ENCODE measurements around the gene MMP13. TPM values are rescaled to one million over a fixed set of nuclear protein-coding genes. Genes with fewer than 3 reads are reported as not detected.
"Not testable (repeated sequence)": the region's sequence is repeated elsewhere in the genome, so short reads cannot be mapped to it uniquely, and the experiment has no call there.

Gene MMP13
- total RNA-seq: not detected

DNA sequence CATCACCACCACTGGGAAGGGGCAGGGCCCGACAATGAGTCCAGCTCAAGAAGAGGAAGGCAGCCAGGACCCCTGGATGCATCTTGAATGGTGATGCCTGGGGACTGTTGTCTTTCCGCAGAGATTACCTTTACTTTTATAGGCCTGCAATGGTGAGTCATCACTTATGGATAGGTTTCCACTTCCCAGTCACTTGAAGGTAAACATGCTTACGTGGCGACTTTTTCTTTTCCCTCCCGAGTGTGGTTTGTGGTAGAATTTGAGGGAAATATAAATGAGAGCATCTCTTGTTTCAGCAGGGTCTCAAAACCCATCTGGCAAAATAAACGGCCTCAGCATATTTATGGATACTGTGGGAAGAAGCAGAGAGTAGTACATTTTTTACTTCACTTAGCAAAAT, at the start of gene MMP13:
MMP13 (minus strand) TSS at position 109 of the 400 bp plus-strand sequence; CDS start at position 82, 27 bp downstream.
- DNase-seq: no peak

GRCh38 chr11:103004234-103004633, 48.7 kb upstream of the MMP13 start:
- H3K9me3 Mint-ChIP-seq; H3K4me3 Mint-ChIP-seq; DNase-seq; ATAC-seq; H3K4me1 Mint-ChIP-seq (ENCODE audit: low read depth); H3K36me3 Mint-ChIP-seq (ENCODE audit: insufficient read depth): not testable (repeated sequence)
- peaks cover 11% of the 10 kb centered on the region for H3K27me3 Mint-ChIP-seq (ENCODE audit: low read depth)

More for the DNA sequence above, at the start of gene MMP13:
- no peak for ATAC-seq
- Mint-ChIP-seq H3K4me1 (ENCODE audit: low read depth) (no peaks in the 10 kb centered on the region), H3K9me3 (no peaks in the 10 kb centered on the region), H3K36me3 (ENCODE audit: insufficient read depth) (no peaks in the 10 kb centered on the region), H3K4me3 (no peak within 1 kb of the TSS), H3K27me3 (ENCODE audit: low read depth) (peaks cover 2% of the 10 kb centered on the region)

GRCh38 chr11:102994105-102994504, 38.6 kb upstream of the MMP13 start:
- Mint-ChIP-seq H3K9me3 (no peaks in the 10 kb centered on the region), H3K4me1 (ENCODE audit: low read depth) (no peaks in the 10 kb centered on the region), H3K27me3 (ENCODE audit: low read depth) (peaks cover 15% of the 10 kb centered on the region), H3K36me3 (ENCODE audit: insufficient read depth) (no peaks in the 10 kb centered on the region), H3K4me3 (no peak overlapping the region)
- no peak for ATAC-seq
- DNase-seq: no peak

DNA sequence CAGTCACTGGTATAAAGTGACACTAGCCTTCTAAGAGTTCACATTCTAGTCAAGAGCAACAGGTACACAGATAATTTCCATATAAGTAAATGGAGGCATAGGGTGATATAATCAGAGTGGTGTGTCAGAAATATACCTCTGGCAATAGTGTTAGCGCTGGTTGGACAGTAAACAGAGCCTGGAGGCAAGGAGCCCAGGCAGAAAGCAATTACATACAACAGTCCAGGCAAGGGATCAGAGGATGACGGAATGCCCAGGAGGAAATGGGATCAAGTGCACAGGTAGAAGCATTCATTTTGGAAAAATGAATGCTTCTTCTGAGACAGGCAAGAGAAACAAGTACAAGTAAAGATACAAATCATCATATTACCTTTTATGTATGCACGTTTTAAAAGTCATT, 36.2 kb upstream of the MMP13 start:
- Mint-ChIP-seq H3K36me3 (ENCODE audit: insufficient read depth) (no peaks in the 10 kb centered on the region), H3K4me3 (no peak overlapping the region), H3K27me3 (ENCODE audit: low read depth) (peaks cover 9% of the 10 kb centered on the region), H3K9me3 (no peaks in the 10 kb centered on the region), H3K4me1 (ENCODE audit: low read depth) (no peaks in the 10 kb centered on the region)
- no peak for DNase-seq
- ATAC-seq: no peak

- Mint-ChIP-seq H3K4me1 (ENCODE audit: low read depth) (no peaks in the 10 kb centered on the region), H3K9me3 (no peaks in the 10 kb centered on the region), H3K36me3 (ENCODE audit: insufficient read depth) (no peaks in the 10 kb centered on the region), H3K27me3 (ENCODE audit: low read depth) (peaks cover 9% of the 10 kb centered on the region), H3K4me3 (no peak overlapping the region)
- ATAC-seq (no peak), DNase-seq (no peak)
These were observed 34.6 kb upstream of the MMP13 start for GRCh38 chr11:102990145-102990544.

- no peaks in the 10 kb centered on the region for H3K36me3 Mint-ChIP-seq (ENCODE audit: insufficient read depth)
- ATAC-seq (no peak), DNase-seq (no peak)
- H3K27me3 Mint-ChIP-seq (ENCODE audit: low read depth): peaks cover 9% of the 10 kb centered on the region
- H3K4me1 Mint-ChIP-seq (ENCODE audit: low read depth): no peaks in the 10 kb centered on the region
- H3K9me3 Mint-ChIP-seq: no peaks in the 10 kb centered on the region
- H3K4me3 Mint-ChIP-seq: no peak overlapping the region
These were observed 34.0 kb upstream of the MMP13 start for GRCh38 chr11:102989379-102990047.

DNA sequence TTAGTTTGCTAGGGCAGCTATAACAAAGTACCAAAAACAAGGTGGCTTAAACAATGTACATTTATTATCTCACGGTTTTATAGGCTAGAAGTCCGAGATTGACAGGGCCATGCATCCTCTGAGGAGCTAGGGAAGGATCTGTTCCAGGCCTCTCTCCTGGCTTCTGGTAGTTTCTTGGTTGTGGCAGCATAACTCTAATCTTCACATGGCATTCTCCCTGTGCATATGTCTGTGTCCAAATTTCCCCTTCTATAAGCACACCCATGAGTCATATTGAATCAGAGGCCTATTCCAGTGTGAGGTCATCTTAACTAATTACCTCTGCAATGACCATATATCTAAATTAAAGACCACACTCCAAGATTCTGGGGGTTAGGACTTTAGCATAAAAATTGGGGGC, 31.3 kb upstream of the MMP13 start:
- Mint-ChIP-seq H3K36me3 (ENCODE audit: insufficient read depth) (no peaks in the 10 kb centered on the region), H3K9me3 (no peaks in the 10 kb centered on the region), H3K27me3 (ENCODE audit: low read depth) (peaks cover 9% of the 10 kb centered on the region), H3K4me3 (no peak overlapping the region), H3K4me1 (ENCODE audit: low read depth) (no peaks in the 10 kb centered on the region)
- ATAC-seq: no peak
- DNase-seq: no peak

GRCh38 chr11:102985850-102986249, 30.3 kb upstream of the MMP13 start:
- H3K9me3 Mint-ChIP-seq: no peaks in the 10 kb centered on the region

DNA sequence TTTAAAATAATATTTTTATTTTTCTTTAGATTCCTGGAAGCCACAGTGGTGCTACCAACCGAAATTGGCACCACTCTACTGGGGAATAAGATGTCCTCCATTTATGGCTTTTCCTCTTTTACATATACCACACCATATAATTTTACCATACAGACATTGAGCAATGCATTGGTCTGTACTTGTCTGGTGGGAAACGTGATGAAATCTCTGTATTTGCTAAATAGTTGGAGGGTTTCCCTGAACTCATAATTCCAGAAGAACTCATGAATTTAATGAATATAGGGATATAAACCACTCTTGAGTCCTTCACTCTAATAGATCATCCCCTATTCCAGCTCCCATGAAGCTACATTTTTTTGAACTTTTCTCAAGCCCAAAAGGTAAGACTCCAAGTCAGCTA, 28.0 kb upstream of the MMP13 start:
- no peaks in the 10 kb centered on the region for H3K27me3 Mint-ChIP-seq (ENCODE audit: low read depth)
- no peaks in the 10 kb centered on the region for H3K4me1 Mint-ChIP-seq (ENCODE audit: low read depth)
- H3K36me3 Mint-ChIP-seq (ENCODE audit: insufficient read depth): no peaks in the 10 kb centered on the region
- H3K9me3 Mint-ChIP-seq: no peaks in the 10 kb centered on the region
- ATAC-seq (no peak), DNase-seq (no peak)
- no peak overlapping the region for H3K4me3 Mint-ChIP-seq

More at GRCh38 chr11:102985850-102986249, 30.3 kb upstream of the MMP13 start:
- Mint-ChIP-seq H3K4me3 (no peak overlapping the region), H3K4me1 (ENCODE audit: low read depth) (no peaks in the 10 kb centered on the region), H3K36me3 (ENCODE audit: insufficient read depth) (no peaks in the 10 kb centered on the region), H3K27me3 (ENCODE audit: low read depth) (peaks cover 9% of the 10 kb centered on the region)
- ATAC-seq: no peak
- DNase-seq: no peak

DNA sequence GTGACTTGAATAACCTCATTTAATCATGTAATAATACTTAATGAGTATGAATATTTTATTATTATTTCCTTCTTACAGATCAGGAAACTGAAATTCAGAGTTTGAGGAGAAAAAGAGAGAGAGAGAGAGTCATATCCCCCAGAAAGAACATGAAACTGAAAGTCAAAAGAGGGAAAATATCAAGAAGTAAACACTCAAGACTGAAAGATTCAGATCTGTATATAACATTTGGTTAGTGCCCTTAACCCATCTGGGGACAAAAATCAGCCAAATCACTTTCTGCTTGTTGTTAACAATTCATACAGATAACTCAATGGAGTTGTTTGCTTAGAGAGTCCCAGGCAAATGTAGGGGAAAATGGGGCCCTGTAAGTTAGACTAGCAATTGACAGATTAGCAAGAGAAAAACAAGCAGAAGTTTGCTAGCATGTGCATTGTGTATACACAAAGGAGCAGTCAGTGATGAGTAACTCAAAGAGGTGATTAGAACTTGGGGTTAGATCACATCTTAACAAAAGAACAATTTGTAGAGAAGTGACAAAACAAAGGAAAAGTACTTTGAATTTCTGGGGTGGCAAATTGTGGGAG, 25.9 kb upstream of the MMP13 start:
- H3K9me3 Mint-ChIP-seq: no peaks in the 10 kb centered on the region

GRCh38 chr11:102974552-102975280, 19.2 kb upstream of the MMP13 start:
- no peak overlapping the region for H3K4me3 Mint-ChIP-seq
- no peaks in the 10 kb centered on the region for H3K4me1 Mint-ChIP-seq (ENCODE audit: low read depth)
- H3K9me3 Mint-ChIP-seq: no peaks in the 10 kb centered on the region
- DNase-seq (no peak), ATAC-seq (no peak)
- no peaks in the 10 kb centered on the region for H3K36me3 Mint-ChIP-seq (ENCODE audit: insufficient read depth)
- peaks cover 16% of the 10 kb centered on the region for H3K27me3 Mint-ChIP-seq (ENCODE audit: low read depth)

More for the DNA sequence above, 25.9 kb upstream of the MMP13 start:
- H3K4me1 Mint-ChIP-seq (ENCODE audit: low read depth): no peaks in the 10 kb centered on the region
- H3K36me3 Mint-ChIP-seq (ENCODE audit: insufficient read depth): no peaks in the 10 kb centered on the region
- DNase-seq: no peak
- no peaks in the 10 kb centered on the region for H3K27me3 Mint-ChIP-seq (ENCODE audit: low read depth)
- H3K4me3 Mint-ChIP-seq: no peak overlapping the region
- ATAC-seq: no peak

DNA sequence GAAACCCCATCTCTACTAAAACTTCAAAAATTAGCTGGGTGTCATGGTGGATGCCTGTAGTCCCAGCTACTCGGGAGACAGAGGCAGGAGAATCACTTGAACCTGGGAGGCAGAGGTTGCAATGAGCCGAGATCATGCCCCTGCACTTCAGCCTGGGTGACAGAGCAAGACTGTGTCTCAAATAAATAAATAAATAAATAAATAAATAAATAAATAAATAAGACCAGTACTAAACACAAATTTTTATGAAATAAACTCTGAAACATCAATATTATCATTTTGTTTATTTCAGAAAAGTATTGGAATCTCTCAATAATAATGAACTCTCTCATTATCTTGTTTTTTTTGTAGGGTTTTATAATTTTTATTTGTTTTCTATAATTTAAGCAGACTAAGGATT, 18.2 kb upstream of the MMP13 start:
- H3K36me3 Mint-ChIP-seq (ENCODE audit: insufficient read depth); H3K4me3 Mint-ChIP-seq; DNase-seq; H3K9me3 Mint-ChIP-seq; H3K4me1 Mint-ChIP-seq (ENCODE audit: low read depth); ATAC-seq: not testable (repeated sequence)
- peaks cover 19% of the 10 kb centered on the region for H3K27me3 Mint-ChIP-seq (ENCODE audit: low read depth)

DNA sequence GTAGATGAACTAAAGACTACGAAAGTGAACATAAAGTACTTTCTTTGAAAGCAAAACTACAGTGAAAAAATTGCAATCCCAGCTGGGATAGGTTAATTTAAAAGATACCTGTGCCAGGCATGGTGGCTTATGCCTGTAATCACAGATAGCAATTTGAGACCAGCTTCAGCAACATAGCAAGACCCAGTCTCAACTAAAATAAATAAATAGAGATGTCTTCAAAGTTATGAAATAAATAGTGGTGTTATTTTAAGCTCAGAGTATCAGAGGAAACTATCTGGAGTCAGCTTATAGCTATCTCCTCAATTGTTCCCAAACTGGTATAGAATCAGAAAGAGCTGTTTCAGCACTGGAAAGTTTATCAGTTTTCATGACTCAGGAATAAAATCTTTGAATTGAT, 17.3 kb upstream of the MMP13 start:
- Mint-ChIP-seq H3K4me3 (no peak overlapping the region), H3K36me3 (ENCODE audit: insufficient read depth) (no peaks in the 10 kb centered on the region), H3K27me3 (ENCODE audit: low read depth) (peaks cover 21% of the 10 kb centered on the region), H3K4me1 (ENCODE audit: low read depth) (no peaks in the 10 kb centered on the region), H3K9me3 (no peaks in the 10 kb centered on the region)
- ATAC-seq: no peak
- no peak for DNase-seq

DNA sequence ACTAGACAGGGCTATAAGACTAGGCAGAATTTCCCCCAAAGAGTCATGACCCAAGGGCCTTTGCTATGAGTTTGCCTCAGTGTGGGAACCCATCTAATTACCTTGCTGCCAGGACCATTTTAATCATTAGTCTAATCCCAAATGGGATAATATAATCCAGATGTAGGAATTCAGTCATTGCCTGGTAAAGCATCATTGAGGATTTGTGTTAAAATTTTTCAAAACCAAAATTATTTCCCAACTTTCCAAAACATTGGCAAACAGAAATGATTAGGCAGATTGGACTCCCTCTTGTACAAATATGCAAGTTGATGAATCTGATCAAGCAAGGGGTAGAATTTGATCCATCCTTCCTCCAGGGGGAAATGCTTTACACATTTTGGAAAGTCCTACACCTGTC, 16.2 kb upstream of the MMP13 start:
- ATAC-seq: no peak

GRCh38 chr11:102967497-102967896, 12.0 kb upstream of the MMP13 start:
- ATAC-seq (no peak), DNase-seq (no peak)
- H3K4me3 Mint-ChIP-seq: no peak overlapping the region
- H3K36me3 Mint-ChIP-seq (ENCODE audit: insufficient read depth): no peaks in the 10 kb centered on the region
- peaks cover 19% of the 10 kb centered on the region for H3K27me3 Mint-ChIP-seq (ENCODE audit: low read depth)
- H3K4me1 Mint-ChIP-seq (ENCODE audit: low read depth): no peaks in the 10 kb centered on the region
- H3K9me3 Mint-ChIP-seq: no peaks in the 10 kb centered on the region

More for the DNA sequence above, 16.2 kb upstream of the MMP13 start:
- Mint-ChIP-seq H3K9me3 (no peaks in the 10 kb centered on the region), H3K4me3 (no peak overlapping the region), H3K27me3 (ENCODE audit: low read depth) (peaks cover 21% of the 10 kb centered on the region), H3K36me3 (ENCODE audit: insufficient read depth) (no peaks in the 10 kb centered on the region), H3K4me1 (ENCODE audit: low read depth) (no peaks in the 10 kb centered on the region)
- DNase-seq: no peak
